ENCODE data around the gene SMPD3.

Gene SMPD3

DNA sequence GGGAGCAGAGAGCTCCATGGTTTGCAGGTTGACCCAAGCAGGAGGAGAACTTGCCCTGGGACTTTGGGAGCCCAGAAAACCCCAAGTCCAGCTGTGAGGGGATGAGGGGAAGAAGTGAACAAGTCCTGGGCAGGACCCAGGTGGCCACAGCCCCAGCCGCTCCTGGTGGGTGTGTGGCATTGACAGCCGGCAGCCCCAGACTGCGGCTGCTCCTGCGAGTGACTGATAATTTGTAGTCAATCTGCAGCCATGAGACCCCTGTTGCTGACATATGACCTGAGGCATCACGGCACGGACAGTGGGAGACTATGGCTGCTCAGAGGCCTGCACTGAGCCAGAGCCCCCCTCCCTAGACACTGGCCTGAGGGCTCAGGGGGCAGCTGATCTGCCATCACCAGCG lies 71.1 kb downstream of the SMPD3 start:
- no peaks in the 10 kb centered on the region for H3K9me3 ChIP-seq (ENCODE audit: insufficient read depth, low read length)
- peaks cover 3% of the 10 kb centered on the region; the same call in 1 of the 2 replicates for H3K27me3 ChIP-seq (ENCODE audit: low read depth, low read length)
- no peak overlapping the region for H3K4me2 ChIP-seq (ENCODE audit: low read length)
- no peak overlapping the region for H2AFZ ChIP-seq (ENCODE audit: low read depth, low read length)
- no peak overlapping the region for H3K27ac ChIP-seq (ENCODE audit: low read length)
- no peaks in the 10 kb centered on the region for H4K20me1 ChIP-seq (ENCODE audit: insufficient read depth, low read length)
- H3K9ac ChIP-seq (ENCODE audit: low read length): no peak overlapping the region
- H3K79me2 ChIP-seq (ENCODE audit: low read length): no peaks in the 10 kb centered on the region
- no peaks in the 10 kb centered on the region for H3K36me3 ChIP-seq (replicated peaks; ENCODE audit: low read depth, low read length)
- no peak overlapping the region for H3K4me3 ChIP-seq (ENCODE audit: low read length)
- peaks cover 8% of the 10 kb centered on the region for H3K4me1 ChIP-seq (ENCODE audit: low read length)
- TF ChIP-seq, protein P1, sequence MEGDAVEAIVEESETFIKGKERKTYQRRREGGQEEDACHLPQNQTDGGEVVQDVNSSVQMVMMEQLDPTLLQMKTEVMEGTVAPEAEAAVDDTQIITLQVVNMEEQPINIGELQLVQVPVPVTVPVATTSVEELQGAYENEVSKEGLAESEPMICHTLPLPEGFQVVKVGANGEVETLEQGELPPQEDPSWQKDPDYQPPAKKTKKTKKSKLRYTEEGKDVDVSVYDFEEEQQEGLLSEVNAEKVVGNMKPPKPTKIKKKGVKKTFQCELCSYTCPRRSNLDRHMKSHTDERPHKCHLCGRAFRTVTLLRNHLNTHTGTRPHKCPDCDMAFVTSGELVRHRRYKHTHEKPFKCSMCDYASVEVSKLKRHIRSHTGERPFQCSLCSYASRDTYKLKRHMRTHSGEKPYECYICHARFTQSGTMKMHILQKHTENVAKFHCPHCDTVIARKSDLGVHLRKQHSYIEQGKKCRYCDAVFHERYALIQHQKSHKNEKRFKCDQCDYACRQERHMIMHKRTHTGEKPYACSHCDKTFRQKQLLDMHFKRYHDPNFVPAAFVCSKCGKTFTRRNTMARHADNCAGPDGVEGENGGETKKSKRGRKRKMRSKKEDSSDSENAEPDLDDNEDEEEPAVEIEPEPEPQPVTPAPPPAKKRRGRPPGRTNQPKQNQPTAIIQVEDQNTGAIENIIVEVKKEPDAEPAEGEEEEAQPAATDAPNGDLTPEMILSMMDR (IDR thresholded peaks at IDR 0.05; ENCODE audit: low read depth, low read length): no peak

DNA sequence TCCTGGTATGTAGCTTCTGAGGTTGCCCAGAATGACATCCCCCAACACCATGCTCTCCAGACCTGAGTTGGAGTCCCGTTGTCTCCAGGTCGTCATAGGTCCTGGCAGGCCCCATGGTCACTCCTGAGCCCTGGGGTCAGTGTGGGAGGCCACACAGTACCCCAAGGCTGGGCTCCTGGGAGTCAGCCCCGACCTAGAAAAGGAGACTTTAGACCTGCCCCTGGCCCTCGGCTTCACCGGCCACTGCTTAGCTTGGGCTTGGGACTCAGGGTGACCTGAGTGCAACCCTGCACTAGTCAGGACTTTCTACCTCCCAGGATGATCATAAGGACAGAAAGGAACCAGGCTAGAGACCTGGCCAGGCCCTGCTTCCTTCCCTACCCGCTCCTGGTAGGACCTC lies 71.7 kb downstream of the SMPD3 start:
- Histone ChIP-seq H3K36me3 (replicated peaks; ENCODE audit: low read depth, low read length) (no peaks in the 10 kb centered on the region), H3K27me3 (ENCODE audit: low read depth, low read length) (peaks cover 3% of the 10 kb centered on the region; the same call in 1 of the 2 replicates), H3K4me1 (ENCODE audit: low read length) (peaks cover 4% of the 10 kb centered on the region; the same call in 1 of the 2 replicates), H4K20me1 (ENCODE audit: insufficient read depth, low read length) (no peaks in the 10 kb centered on the region), H3K9me3 (ENCODE audit: insufficient read depth, low read length) (no peaks in the 10 kb centered on the region), H3K9ac (ENCODE audit: low read length) (no peak overlapping the region), H2AFZ (ENCODE audit: low read depth, low read length) (no peak overlapping the region), H3K4me3 (ENCODE audit: low read length) (no peak overlapping the region), H3K79me2 (ENCODE audit: low read length) (no peaks in the 10 kb centered on the region), H3K4me2 (ENCODE audit: low read length) (no peak overlapping the region), H3K27ac (ENCODE audit: low read length) (no peak overlapping the region)
- TF ChIP-seq, protein P1 (IDR thresholded peaks at IDR 0.05; ENCODE audit: low read depth, low read length): no peak

DNA sequence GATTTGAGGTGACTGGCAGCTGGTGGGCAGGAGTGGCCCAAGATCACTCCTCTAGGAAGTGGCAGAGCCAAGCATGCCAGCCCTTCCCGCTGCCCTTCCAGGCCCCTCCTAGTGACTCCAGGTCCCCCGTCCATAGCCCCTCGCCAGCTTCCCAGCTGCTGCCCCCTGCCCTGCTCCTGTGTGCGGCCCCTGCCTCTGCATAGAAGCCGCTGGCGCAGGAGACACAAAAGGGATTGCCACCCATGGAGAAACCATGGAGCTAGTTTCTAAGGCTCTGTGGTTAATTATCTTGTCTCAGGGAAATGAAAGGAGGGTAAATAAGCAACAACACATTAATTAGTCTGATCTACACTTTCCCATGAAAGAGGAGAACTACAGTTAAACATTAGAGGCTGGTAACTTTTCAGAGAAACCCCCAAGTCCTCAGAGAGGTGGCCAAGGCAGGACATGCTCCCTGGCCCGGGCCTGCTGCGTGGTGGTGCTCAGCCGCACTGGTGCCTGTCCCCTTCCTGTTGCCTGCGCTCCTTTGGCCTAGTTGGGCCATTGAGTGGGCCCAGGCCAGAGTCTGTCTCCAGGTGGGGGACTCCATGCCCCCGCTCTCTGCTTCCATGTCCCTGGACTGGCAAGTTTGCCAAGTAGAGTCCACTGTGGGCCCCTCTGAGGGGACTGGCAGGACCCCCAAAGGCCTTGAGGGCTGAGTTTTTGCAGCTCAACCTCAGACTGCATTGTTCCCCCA lies 72.3 kb downstream of the SMPD3 start:
- H3K4me1 ChIP-seq (ENCODE audit: low read length): peaks cover 4% of the 10 kb centered on the region; the same call in 1 of the 2 replicates
- no peak overlapping the region for H2AFZ ChIP-seq (ENCODE audit: low read depth, low read length)
- H3K36me3 ChIP-seq (replicated peaks; ENCODE audit: low read depth, low read length): no peaks in the 10 kb centered on the region
- no peaks in the 10 kb centered on the region for H4K20me1 ChIP-seq (ENCODE audit: insufficient read depth, low read length)
- no peak overlapping the region for H3K4me3 ChIP-seq (ENCODE audit: low read length)
- no peak overlapping the region for H3K4me2 ChIP-seq (ENCODE audit: low read length)
- peaks cover 3% of the 10 kb centered on the region; the same call in 1 of the 2 replicates for H3K27me3 ChIP-seq (ENCODE audit: low read depth, low read length)
- TF ChIP-seq, protein P1 (IDR thresholded peaks at IDR 0.05; ENCODE audit: low read depth, low read length): no peak
- no peak for TF ChIP-seq EZH2phosphoT487 (IDR thresholded peaks at IDR 0.05; ENCODE audit: low read depth)
- no peak overlapping the region for H3K27ac ChIP-seq (ENCODE audit: low read length)
- H3K79me2 ChIP-seq (ENCODE audit: low read length): no peaks in the 10 kb centered on the region
- H3K9me3 ChIP-seq (ENCODE audit: insufficient read depth, low read length): no peaks in the 10 kb centered on the region
- H3K9ac ChIP-seq (ENCODE audit: low read length): no peak overlapping the region

DNA sequence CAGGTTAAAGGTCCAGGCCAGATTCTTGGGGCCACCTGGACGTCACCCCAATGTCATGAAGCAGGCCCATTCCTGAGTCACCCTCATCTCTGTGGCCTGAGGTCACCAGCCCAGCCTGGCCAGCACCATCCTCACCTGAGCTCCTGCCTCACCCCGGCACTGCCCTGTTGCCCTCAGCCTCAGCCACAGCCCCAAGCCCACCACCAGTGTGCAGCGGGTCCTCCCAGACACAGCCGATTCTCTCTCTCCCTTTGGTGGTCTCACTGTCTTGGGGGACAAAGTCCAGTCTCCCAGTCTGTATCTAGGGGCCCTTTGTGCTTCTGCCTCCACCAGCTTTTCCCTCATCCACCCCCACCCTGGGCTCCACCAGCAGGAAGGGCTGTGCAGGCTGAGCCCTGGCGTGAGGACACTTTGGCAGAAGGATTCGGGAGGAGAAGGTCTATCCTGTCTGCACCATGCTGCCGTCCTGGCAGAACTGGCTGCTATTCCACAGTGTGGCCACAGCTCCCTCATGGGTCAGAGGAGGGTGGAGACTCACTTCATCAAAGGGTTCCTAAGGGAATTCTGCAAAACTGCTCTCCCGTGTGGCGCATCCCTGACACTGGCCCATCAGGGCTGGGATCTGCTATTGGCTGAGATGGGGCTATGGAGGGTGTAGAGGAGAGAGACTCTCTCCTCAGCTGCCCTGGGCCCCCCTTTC lies 73.2 kb downstream of the SMPD3 start:
- H4K20me1 ChIP-seq (ENCODE audit: insufficient read depth, low read length): no peaks in the 10 kb centered on the region
- H3K36me3 ChIP-seq (replicated peaks; ENCODE audit: low read depth, low read length): no peaks in the 10 kb centered on the region
- H3K27me3 ChIP-seq (ENCODE audit: low read depth, low read length): peaks cover 3% of the 10 kb centered on the region; the same call in 1 of the 2 replicates
- no peaks in the 10 kb centered on the region for H3K9me3 ChIP-seq (ENCODE audit: insufficient read depth, low read length)
- no peaks in the 10 kb centered on the region for H3K79me2 ChIP-seq (ENCODE audit: low read length)
- TF ChIP-seq, protein P1 (IDR thresholded peaks at IDR 0.05; ENCODE audit: low read depth, low read length): no peak
- no peak for TF ChIP-seq EZH2phosphoT487 (IDR thresholded peaks at IDR 0.05; ENCODE audit: low read depth)
- H3K4me2 ChIP-seq (ENCODE audit: low read length): no peak overlapping the region
- H3K9ac ChIP-seq (ENCODE audit: low read length): no peak overlapping the region
- no peak overlapping the region for H3K4me3 ChIP-seq (ENCODE audit: low read length)
- peaks cover 8% of the 10 kb centered on the region for H3K4me1 ChIP-seq (ENCODE audit: low read length)
- H3K27ac ChIP-seq (ENCODE audit: low read length): no peak overlapping the region
- H2AFZ ChIP-seq (ENCODE audit: low read depth, low read length): no peak overlapping the region
